AG20443 (cell line): ENCODE data around the gene TBC1D13.
"Not testable (repeated sequence)": the region's sequence is repeated elsewhere in the genome, so short reads cannot be mapped to it uniquely, and the experiment has no call there.

Experiments
- DNase-seq: peaks from one replicate; pipeline ENCODE4 v3.0.0; 2012; ENCODE audit warnings: low spot score, mixed read lengths

Gene TBC1D13

GRCh38 chr9:128785427-128785826 is 1.6 kb upstream of the TBC1D13 start:
- DNase-seq: no peak

- peak; percentile 49 for DNase-seq
Measured at GRCh38 chr9:128787659-128788058, 606 bp downstream of the TBC1D13 start.

GRCh38 chr9:128788445-128788844 is 1.4 kb downstream of the TBC1D13 start:
- DNase-seq: no peak

GRCh38 chr9:128790536-128790935 is 3.5 kb downstream of the TBC1D13 start:
- no peak for DNase-seq

- no peak for DNase-seq
Measured at GRCh38 chr9:128792134-128792533, 5.1 kb downstream of the TBC1D13 start.

- no peak for DNase-seq
Measured at GRCh38 chr9:128792978-128793686, 6.1 kb downstream of the TBC1D13 start.

- not testable (repeated sequence) for DNase-seq
Measured at GRCh38 chr9:128794961-128795360, 7.9 kb downstream of the TBC1D13 start.

- DNase-seq: no peak
Measured at GRCh38 chr9:128798896-128799295, 11.8 kb downstream of the TBC1D13 start.

GRCh38 chr9:128800061-128800460 is 13.0 kb downstream of the TBC1D13 start:
- DNase-seq: no peak

- no peak for DNase-seq
Measured at GRCh38 chr9:128802482-128802881, 15.4 kb downstream of the TBC1D13 start.

GRCh38 chr9:128805661-128806060 is 18.6 kb downstream of the TBC1D13 start:
- DNase-seq: no peak

GRCh38 chr9:128807827-128808226 is 20.8 kb downstream of the TBC1D13 start:
- DNase-seq: no peak

- no peak for DNase-seq
Measured at GRCh38 chr9:128808543-128808942, 21.5 kb downstream of the TBC1D13 start.

- no peak for DNase-seq
Measured at GRCh38 chr9:128809036-128809599, 22.1 kb downstream of the TBC1D13 start.

GRCh38 chr9:128809831-128810230 is 22.8 kb downstream of the TBC1D13 start:
- DNase-seq: no peak

GRCh38 chr9:128810873-128811272 is 23.8 kb downstream of the TBC1D13 start:
- no peak for DNase-seq

GRCh38 chr9:128818099-128818838 is 31.2 kb downstream of the TBC1D13 start, which contains the start of gene ENDOG:
TSS of gene ENDOG (plus strand) at chr9:128818500. CDS start at chr9:128818685, 185 bp downstream.
- peak; percentile 100 for DNase-seq

GRCh38 chr9:128818839-128819715 is 32.0 kb downstream of the TBC1D13 start:
- DNase-seq: no peak

- DNase-seq: peak; percentile 41
Measured at GRCh38 chr9:128819716-128820664, 32.9 kb downstream of the TBC1D13 start.

- DNase-seq: no peak
Measured at GRCh38 chr9:128820665-128821583, 33.9 kb downstream of the TBC1D13 start.
